Adrenal gland (tissue), 5 donors: ENCODE measurements around the gene MAFF.

Experiments
- CTCF ChIP-seq, 6 experiments: fragments of 450-650 bp in 4 of 6; fragments of 200-600 bp in 2 of 6; sonication (generic) in 1 of 6; IDR thresholded peaks; 1 replicate in 5 of 6; 2 replicates in 1 of 6; pipeline versions ENCODE4 v1.5.1 to v1.8.0; 2016 to 2021; ENCODE audit warnings: antibody characterized with exemption in 6 of 6, mild to moderate bottlenecking in 2 of 6, moderate library complexity in 1 of 6
- POLR2A ChIP-seq, 2 donors: fragments of 450-650 bp; IDR thresholded peaks; one replicate each; pipeline ENCODE4 v1.6.1; 2017; ENCODE audit warnings: antibody characterized with exemption in 2 of 2, mild to moderate bottlenecking in 2 of 2, moderate library complexity in 1 of 2
- donor health status: DM: no; HTN: no; CAD: no.

GRCh38 chr22:38223289-38223960, 21.6 kb downstream of the MAFF start:
- TF ChIP-seq POLR2A (IDR thresholded peaks at IDR 0.05) (no peak), CTCF (IDR thresholded peaks at IDR 0.05) (no peak)
